8988T (cell line): ENCODE measurements around the gene GALE.
"Not testable (repeated sequence)": the region's sequence is repeated elsewhere in the genome, so short reads cannot be mapped to it uniquely, and the experiment has no call there.

Experiments used
- DNase-seq: peaks from one replicate; pipeline ENCODE4 v3.0.0; 2011

Gene GALE

DNA sequence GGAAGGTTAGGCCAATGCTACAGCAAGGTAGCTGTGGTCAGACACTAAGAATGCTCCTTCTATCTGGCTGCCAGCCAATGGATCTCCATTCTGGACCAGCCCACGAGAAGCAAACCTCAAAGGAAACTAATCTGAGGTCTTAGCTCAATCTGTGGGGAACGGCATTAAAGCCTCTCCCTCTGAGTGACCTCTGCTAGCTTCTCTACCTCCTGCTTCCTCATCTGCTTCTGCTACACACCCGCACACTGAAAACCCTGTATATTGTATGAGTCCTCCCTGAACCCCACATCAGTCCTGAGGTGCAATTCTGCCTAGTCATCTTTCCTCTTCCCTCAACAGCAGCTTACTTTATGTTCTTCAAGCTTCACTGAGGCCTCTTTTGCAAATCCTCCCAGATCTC lies 6.9 kb upstream of the GALE start:
- no peak for DNase-seq

DNA sequence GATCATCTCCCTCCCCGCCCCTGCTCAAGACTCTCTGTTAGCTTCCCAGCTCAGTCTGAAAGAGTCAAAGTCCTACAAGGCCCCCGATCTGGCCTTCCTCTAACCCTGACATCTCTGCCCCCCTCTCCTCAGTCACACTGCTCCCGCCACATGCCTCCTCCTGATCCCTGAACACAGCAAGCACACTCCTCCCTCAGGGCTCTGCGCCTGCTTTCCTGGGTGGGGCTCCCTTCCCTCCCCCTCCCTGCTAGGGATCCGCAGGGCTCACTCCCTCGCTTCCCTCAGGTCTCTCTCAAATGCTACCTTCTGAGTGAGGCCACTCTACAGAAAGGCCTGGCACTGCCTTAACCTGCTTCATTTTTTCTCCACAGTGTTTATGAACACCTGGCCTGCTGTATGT lies 5.7 kb upstream of the GALE start:
- no peak for DNase-seq

DNA sequence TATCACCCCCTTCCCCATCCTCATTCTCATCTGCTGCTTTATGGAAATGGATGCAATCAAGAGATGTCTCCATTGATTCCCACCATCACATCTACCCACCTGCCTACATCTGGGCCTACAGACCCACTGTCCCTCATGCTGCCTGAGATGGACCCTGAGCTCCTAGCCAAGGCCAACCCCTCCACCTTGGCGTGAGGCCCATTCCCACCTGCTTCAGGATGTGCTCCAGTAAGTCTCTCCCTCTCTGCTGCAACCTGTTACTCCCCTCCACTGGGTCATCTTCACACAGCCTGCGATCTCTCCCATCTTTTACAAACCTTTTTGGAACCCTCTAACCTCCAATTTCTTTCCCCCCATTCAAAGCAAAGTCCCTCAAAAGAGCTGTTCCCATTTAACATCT lies 4.5 kb upstream of the GALE start:
- no peak for DNase-seq

- DNase-seq: no peak
Observed at GRCh38 chr1:23804183-23804835, 3.8 kb upstream of the GALE start.

- no peak for DNase-seq
Observed at GRCh38 chr1:23803674-23804073, 3.1 kb upstream of the GALE start.

GRCh38 chr1:23802809-23803342 lies 2.3 kb upstream of the GALE start:
- not testable (repeated sequence) for DNase-seq

DNA sequence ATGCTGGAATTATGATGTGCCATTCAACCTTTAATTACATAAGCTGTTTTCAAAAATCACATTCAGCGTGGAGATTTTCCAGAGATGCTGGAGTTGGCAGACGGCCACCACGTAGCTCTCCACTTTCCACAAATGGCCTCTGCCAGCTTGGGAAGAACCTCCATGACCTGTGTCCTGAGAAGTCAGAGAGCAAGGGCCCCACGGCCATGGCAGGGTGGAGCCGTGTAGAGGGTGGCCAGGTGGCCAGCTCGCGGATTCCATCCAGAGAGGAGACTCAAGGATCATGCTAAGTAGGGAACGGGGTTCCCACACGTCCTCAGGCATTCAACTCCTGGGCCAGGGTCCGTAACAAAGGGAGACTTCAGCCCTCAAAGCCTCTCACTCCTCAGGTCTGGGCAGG lies 1.3 kb upstream of the GALE start:
- DNase-seq: no peak

- DNase-seq: no peak
Observed at GRCh38 chr1:23801338-23801748, 789 bp upstream of the GALE start.

DNA sequence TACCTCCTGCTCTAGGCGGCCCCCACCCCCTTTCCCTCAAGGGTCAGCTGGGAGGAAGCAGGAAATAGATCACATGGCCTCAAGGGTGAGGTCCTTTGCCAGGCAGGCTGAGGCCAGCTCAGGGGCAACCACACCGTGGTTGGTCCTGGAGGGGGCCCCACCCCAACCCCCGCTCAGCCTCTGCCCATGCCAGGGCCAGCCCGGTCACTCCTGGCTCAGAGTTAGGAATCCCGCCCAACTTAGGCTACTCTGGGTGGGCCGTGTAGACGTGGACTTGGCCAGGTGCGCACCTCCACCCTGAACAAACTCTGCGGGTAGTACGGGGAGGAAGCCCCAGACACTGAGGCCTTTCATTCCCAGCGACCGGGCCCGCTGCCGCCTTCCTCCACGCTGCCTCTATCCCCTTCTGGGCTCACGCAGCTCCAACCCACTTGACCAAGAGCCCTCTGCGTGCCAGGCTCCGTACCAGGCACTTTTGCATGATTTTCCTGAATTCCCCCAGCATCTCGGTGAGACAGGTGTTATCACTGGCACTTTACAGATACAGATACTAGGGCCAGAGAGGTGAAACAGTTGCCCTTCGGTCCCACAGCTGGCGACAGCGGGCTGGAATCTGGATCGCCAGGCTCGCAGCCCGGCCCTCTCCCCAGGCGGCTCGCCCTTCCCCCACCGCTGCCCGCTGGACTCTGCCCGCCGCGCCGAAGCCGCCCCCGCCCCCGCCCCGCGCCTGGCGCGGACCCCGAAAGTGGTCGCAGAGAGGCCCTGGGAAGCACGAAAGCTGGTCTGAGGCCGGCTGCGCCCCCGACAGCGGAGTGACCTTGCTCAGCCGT lies 769 bp downstream of the GALE start:
- DNase-seq: peak; percentile 84

- DNase-seq: no peak
Observed at GRCh38 chr1:23799255-23799569, 1.3 kb downstream of the GALE start.

DNA sequence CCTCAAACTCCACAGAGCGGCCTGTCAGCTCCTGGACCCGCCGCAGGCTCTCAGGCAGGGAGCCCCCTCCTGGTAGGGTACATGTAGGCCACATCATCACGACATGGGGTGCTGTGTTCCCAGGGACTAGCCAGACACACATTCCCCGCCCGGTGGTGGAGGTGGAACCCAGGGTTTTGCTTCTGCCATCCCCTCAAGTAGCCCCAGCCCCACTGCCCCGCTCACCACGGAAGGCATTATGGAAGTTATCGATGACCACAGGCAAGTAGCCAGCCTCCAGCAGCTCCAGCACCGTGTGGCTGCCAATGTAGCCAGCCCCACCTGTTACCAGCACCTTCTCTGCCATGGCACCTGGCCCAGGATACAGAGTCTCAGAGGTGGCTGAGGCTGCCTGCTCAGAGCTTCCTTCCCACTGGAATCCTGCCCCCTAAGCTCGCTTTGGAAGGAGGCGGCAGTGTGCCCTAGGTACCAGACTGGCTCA lies 1.9 kb downstream of the GALE start:
- no peak for DNase-seq

DNA sequence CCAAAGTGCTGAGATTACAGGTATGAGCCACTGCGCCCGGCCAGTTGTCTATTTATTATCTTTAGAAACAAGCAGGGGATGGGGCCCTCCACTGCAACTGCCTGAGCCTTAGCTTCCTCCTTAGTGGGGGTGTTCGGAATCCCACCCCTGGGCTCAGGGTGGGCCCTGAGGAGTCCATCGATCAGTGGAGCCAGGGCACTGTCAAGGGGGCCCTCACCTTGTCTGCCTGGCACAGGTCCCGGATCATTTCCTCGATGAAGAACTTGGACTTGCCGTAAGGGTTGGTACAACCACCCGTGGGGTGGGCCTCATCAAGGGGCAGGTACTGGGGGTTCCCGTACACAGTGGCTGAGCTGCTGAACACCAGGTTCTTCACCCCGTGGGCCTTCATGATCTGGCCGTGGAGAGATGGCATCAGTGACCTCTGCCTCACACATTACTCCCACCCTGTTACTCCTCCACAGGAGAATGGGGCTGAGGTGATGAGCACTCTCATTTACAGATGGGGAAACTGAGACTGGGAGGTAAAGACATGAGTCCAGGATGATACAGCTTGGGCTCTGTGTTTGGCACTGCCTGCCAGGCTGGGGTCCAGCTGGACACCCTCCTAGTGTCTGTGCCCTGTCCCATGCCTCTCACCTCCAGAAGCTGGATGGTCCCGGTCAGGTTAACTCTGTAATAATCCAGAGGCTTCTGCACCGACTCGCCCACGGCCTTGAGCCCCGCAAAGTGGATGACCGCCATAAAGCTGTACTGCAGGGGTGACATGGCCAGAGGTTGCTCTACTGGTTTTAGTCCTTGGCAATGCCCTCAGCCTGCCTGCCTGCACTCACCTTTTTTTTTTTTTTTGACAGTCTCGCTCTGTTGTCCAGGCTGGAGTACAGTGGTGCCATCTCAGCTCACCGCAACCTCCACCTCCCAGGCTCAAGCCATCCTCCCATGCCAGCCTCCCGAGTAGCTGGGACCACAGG lies 2.8 kb downstream of the GALE start:
- no peak for DNase-seq

- DNase-seq: no peak
Observed at GRCh38 chr1:23796466-23797271, 3.9 kb downstream of the GALE start.

GRCh38 chr1:23795676-23796465 lies 4.7 kb downstream of the GALE start:
- DNase-seq: no peak

- not testable (repeated sequence) for DNase-seq
Observed at GRCh38 chr1:23794732-23795182, 5.8 kb downstream of the GALE start.

DNA sequence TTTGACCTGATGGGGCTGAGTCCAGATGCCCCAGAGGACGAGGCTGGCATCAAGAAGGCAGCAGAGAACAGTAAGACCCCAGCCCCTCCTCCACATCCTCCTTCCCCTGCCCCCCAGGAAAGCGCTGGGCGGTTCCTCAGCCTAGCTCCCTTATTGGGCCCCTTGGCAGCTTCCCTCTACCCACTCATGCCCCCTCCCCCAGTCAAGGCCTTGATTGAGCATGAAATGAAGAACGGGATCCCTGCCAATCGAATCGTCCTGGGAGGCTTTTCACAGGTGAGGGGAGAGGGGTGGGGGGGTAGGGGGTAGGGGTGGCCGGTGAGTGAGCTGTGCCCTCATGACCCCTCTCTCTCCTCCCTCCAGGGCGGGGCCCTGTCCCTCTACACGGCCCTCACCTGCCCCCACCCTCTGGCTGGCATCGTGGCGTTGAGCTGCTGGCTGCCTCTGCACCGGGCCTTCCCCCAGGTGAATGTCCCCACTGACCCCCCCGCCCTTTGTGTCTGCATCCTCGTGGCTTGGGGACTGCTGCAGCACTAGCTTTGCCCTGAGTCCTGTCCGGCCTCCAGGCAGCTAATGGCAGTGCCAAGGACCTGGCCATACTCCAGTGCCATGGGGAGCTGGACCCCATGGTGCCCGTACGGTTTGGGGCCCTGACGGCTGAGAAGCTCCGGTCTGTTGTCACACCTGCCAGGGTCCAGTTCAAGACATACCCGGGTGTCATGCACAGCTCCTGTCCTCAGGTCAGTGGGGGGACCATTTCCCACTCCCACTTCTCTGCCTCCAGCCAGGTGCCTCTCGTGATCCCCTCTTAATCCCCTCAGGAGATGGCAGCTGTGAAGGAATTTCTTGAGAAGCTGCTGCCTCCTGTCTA lies 6.5 kb downstream of the GALE start:
- no peak for DNase-seq

DNA sequence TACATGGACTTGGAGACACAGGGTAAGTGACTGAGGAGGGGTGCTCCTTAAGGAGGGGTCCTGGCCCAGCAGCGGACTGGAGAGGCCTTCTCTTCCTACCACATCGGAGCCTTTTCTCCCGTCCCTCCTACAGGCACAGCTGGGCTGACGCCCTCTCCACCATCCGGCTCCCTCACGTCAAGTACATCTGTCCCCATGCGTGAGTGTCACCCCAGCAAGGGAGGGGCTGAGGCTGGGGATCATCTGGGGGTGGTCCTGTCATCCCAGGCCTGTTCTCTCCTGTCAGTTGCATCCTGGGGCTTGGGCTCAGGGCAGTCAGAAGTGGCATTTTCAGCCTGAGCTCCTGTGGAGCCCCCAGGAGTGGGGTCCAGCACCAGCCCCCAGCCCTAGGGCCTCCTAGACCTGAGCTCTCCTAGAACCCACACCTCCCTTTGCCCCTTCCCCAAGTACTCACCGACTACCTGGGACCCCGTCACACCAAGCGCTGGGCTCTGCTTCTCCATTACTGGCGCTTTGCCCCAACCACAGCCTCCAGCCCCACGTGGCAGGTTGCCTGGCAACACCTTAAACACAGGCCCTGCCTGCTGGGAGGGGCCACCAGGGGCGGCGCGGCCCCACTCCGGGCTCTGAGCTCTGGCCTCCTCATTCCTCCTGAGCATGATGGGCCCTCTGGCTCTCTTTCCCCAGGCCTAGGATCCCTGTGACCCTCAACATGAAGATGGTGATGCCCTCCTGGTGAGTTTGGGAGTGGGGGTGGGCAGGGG lies 7.4 kb downstream of the GALE start:
- DNase-seq: no peak

GRCh38 chr1:23792151-23792945 lies 8.2 kb downstream of the GALE start:
- DNase-seq: no peak
